Gastrocnemius medialis (tissue), 4 donors: ENCODE data around the gene SON.

Experiments used
- CTCF ChIP-seq, 5 experiments: fragments of 450-650 bp in 3 of 5; fragments of 200-600 bp in 2 of 5; sonication (generic) in 2 of 5; IDR thresholded peaks in 4 of 5; conservative IDR thresholded peaks in 1 of 5; 1 replicate in 4 of 5; 2 replicates in 1 of 5; pipeline ENCODE4 v1.5.1; 2016 to 2019; ENCODE audit warnings: antibody characterized with exemption in 5 of 5, mild to moderate bottlenecking in 3 of 5, moderate library complexity in 3 of 5
- POLR2A ChIP-seq, 2 donors: fragments of 450-650 bp; IDR thresholded peaks; one replicate each; pipeline ENCODE4 v1.6.1; 2017; ENCODE audit warnings: antibody characterized with exemption in 2 of 2, mild to moderate bottlenecking in 2 of 2, moderate library complexity in 2 of 2

GRCh38 chr21:33537212-33537611, 5.6 kb upstream of the SON start:
- TF ChIP-seq CTCF (IDR thresholded peaks at IDR 0.05 in 4 of 5, conservative IDR thresholded peaks at IDR 0.05 in 1 of 5) (no peak), POLR2A (IDR thresholded peaks at IDR 0.05) (no peak)
